Prostate gland (tissue), 2 donors: Measurements from ENCODE around the gene SLC35F3. TPM values are rescaled to one million over a fixed set of nuclear protein-coding genes. Genes with fewer than 3 reads are reported as not detected.

Experiments used
- DNase-seq: peaks from one replicate; pipeline ENCODE4 v3.0.0-alpha.2; 2019; ENCODE audit warnings: low spot score
- H3K27ac ChIP-seq, 2 donors: fragments of 200-600 bp; sonication (generic); 2 replicates each; pipeline ENCODE4 v1.5.1; 2017 to 2019
- H3K27me3 ChIP-seq: fragments of 200-600 bp; sonication (generic); replicated peaks from 2 replicates; pipeline ENCODE4 v1.5.1; 2019; ENCODE audit not compliant: insufficient read depth
- H3K36me3 ChIP-seq, 2 donors: fragments of 200-600 bp; sonication (generic); 1 replicate in 1 of 2; 2 replicates in 1 of 2; pipeline versions ENCODE4 v1.5.1 to v1.8.1; 2017 to 2019
- H3K4me1 ChIP-seq: fragments of 200-600 bp; sonication (generic); replicated peaks from 2 replicates; pipeline ENCODE4 v1.5.1; 2019
- H3K4me3 ChIP-seq, 2 donors: fragments of 200-600 bp; sonication (generic); 2 replicates each; pipeline ENCODE4 v1.5.1; 2017 to 2019
- H3K9me3 ChIP-seq: fragments of 200-600 bp; sonication (generic); 2 replicates; pipeline ENCODE4 v1.5.1; 2017
- CTCF ChIP-seq, 4 experiments: fragments of 200-600 bp in 2 of 4; fragments of 450-650 bp in 2 of 4; sonication (generic) in 2 of 4; IDR thresholded peaks; 1 replicate in 3 of 4; 2 replicates in 1 of 4; pipeline ENCODE4 v1.5.1; 2016 to 2019; ENCODE audit warnings: antibody characterized with exemption in 4 of 4, mild to moderate bottlenecking in 2 of 4, moderate library complexity in 2 of 4
- POLR2A ChIP-seq: fragments of 450-650 bp; IDR thresholded peaks from one replicate; pipeline ENCODE4 v1.6.1; 2016; ENCODE audit warnings: antibody characterized with exemption, mild to moderate bottlenecking
- POLR2AphosphoS5 ChIP-seq: sonication (generic); formaldehyde crosslinking; IDR thresholded peaks from one replicate; pipeline ENCODE4 v1.6.1; 2017; ENCODE audit warnings: antibody characterized with exemption
- WGBS: methylation state at CpG from one replicate; pipeline ENCODE4 v1.1.5; 2018; 5-methylcytosine and 5-hydroxymethylcytosine counted together
- intact Hi-C: fragments of 100-400 bp; cut with DNase I; formaldehyde crosslinking; loops from one replicate; pipeline ENCODE4 v1.14.2; 2022
- total RNA-seq, 2 donors: library from RNA; depleted of rRNA; stranded (reverse); fragments of >200 nt; gene quantifications; one replicate each; pipeline ENCODE4 v1.1.0, GENCODE V29; 2016

SLC35F3 gene
- total RNA-seq, 2 donors from 2014 or later, result 0.34 to 0.64 TPM

- H3K4me1 ChIP-seq, result no peaks in the 10 kb centered on the region
- H3K27ac ChIP-seq, result no peak overlapping the region
- H3K36me3 ChIP-seq, result no peaks in the 10 kb centered on the region
- DNase-seq, result no peak
- intact Hi-C loops, result no loop called here
- no peaks in the 10 kb centered on the region for H3K9me3 ChIP-seq
- 45% methylated on average over 5 of the region's 5 CpGs for WGBS
- no peaks in the 10 kb centered on the region for H3K27me3 ChIP-seq
- no peak overlapping the region for H3K4me3 ChIP-seq
- no peak for TF ChIP-seq POLR2AphosphoS5
- no peak for TF ChIP-seq CTCF (IDR thresholded peaks at IDR 0.05)
- TF ChIP-seq POLR2A, result no peak
Measured at GRCh38 chr1:234123867-234124266, 219.4 kb downstream of the SLC35F3 start.

- 10% methylated on average over 11 of the region's 11 CpGs for WGBS
- TF ChIP-seq CTCF (IDR thresholded peaks at IDR 0.05) (no peak), POLR2AphosphoS5 (no peak), POLR2A (no peak)
- Histone ChIP-seq H3K9me3 (no peaks in the 10 kb centered on the region), H3K4me1 (no peaks in the 10 kb centered on the region), H3K36me3 (no peaks in the 10 kb centered on the region), H3K4me3 (no peak overlapping the region), H3K27me3 (no peaks in the 10 kb centered on the region), H3K27ac (no peak overlapping the region)
- DNase-seq, result no peak
- intact Hi-C loops, result no loop called here
Measured at GRCh38 chr1:234125283-234125682, 220.8 kb downstream of the SLC35F3 start.

DNA sequence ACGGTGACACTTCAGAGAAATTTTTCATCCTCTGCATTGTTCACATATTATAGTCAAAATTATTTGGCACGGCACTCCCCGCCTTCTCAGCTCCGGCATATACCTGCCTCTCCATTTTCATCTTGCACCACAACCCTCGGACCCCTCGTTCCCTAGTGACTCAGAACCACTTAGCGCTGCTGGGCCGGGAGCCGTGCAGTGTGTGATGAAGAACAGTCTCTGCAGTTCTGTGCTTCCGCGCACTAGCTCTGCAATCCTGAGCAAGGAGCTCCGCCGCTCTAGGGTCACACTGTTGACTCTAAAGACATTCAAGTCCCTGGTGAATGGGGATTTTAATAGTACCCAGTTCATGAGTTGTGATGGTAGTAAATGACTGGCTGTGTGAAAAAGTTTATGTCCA lies 221.2 kb downstream of the SLC35F3 start:
- 72% methylated on average over 13 of the region's 13 CpGs for WGBS
- no peak for DNase-seq

GRCh38 chr1:234127026-234127671 lies 222.7 kb downstream of the SLC35F3 start:
- Histone ChIP-seq H3K27ac (no peak overlapping the region), H3K36me3 (no peaks in the 10 kb centered on the region), H3K27me3 (no peaks in the 10 kb centered on the region), H3K4me3 (no peak overlapping the region), H3K4me1 (no peaks in the 10 kb centered on the region), H3K9me3 (no peaks in the 10 kb centered on the region)
- no peak for TF ChIP-seq POLR2AphosphoS5
- no peak for TF ChIP-seq CTCF (IDR thresholded peaks at IDR 0.05)
- no peak for TF ChIP-seq POLR2A
- intact Hi-C loops, result no loop called here
- no peak for DNase-seq
- WGBS, result 32% methylated on average over 4 of the region's 4 CpGs

More for the DNA sequence above, 221.2 kb downstream of the SLC35F3 start:
- Histone ChIP-seq H3K4me3 (no peak overlapping the region), H3K27me3 (no peaks in the 10 kb centered on the region), H3K27ac (no peak overlapping the region), H3K4me1 (no peaks in the 10 kb centered on the region), H3K36me3 (no peaks in the 10 kb centered on the region), H3K9me3 (no peaks in the 10 kb centered on the region)
- TF ChIP-seq POLR2AphosphoS5 (no peak), POLR2A (no peak), CTCF (IDR thresholded peaks at IDR 0.05) (no peak)
- intact Hi-C loops, result no loop called here

- WGBS, result 83% methylated on average over 2 of the region's 2 CpGs
- Histone ChIP-seq H3K36me3 (no peaks in the 10 kb centered on the region), H3K4me3 (no peak overlapping the region), H3K4me1 (no peaks in the 10 kb centered on the region), H3K27me3 (no peaks in the 10 kb centered on the region), H3K9me3 (no peaks in the 10 kb centered on the region), H3K27ac (no peak overlapping the region)
- no peak for DNase-seq
- intact Hi-C loops, result no loop called here
- no peak for TF ChIP-seq CTCF (IDR thresholded peaks at IDR 0.05)
- no peak for TF ChIP-seq POLR2A
- TF ChIP-seq POLR2AphosphoS5, result no peak
Measured at GRCh38 chr1:234132795-234133194, 228.3 kb downstream of the SLC35F3 start.
